ENCODE results near the gene ENGASE. TPM values are rescaled to one million over a fixed set of nuclear protein-coding genes. Genes with fewer than 3 reads are reported as not detected.
A peak's percentile ranks its signal among the peaks of the same experiment; 100 is the strongest.
"Not testable (repeated sequence)": the region's sequence is repeated elsewhere in the genome, so short reads cannot be mapped to it uniquely, and the experiment has no call there.

Gene ENGASE
- total and polyA plus RNA-seq, 5 experiments from 2014 or later = 1.6 to 165 (median 6.2) TPM

DNA sequence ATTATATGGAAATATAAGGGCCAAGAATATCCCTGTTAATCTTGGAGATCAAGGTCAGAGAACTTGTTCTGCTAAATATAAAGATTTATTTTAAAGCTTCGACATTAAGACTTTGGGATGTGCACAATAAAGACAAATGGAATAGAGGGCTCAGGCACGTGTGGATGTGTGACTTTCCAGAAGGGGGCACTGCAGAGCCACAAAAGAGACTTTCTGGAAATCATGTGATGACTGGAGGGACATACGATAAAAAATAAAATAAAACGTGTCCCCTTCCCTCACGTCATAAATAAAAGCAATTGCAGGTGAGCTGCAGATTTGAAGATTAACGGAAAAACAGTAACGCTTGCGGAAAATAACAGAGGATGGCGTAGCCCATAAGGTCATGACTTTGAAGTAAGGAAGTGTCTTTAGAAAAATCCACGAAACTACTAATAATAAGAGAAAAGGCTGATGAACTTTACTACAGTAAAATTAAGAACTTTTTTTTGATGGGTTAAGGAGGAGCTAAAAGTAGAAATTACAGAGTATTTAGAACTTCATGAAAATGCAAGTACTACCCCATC is 9.4 kb upstream of the ENGASE start:
- peak overlapping the region in 1 of 10 donors; percentile 8 for H3K4me3 Mint-ChIP-seq
- no peaks in the 10 kb centered on the region for H3K36me3 Mint-ChIP-seq
- peaks cover 2 to 6% (median 4%) of the 10 kb centered on the region in 4 donors for H3K4me1 Mint-ChIP-seq
- no peaks in the 10 kb centered on the region for H3K9me3 Mint-ChIP-seq
- POLR2A ChIA-PET = interaction anchor here (0.8 kb wide), 1 partner anchor 17 kb away, joined by 3 read pairs; no protein-coding TSS in a partner anchor
- no peak overlapping the region for H3K27ac Mint-ChIP-seq
- peak; percentile 49 to 70 for ATAC-seq
- H3K27me3 Mint-ChIP-seq = peaks cover 0 to 2% (median 1%) of the 10 kb centered on the region in 5 donors
- peak; percentile 33 to 80 (median 52) for DNase-seq

DNA sequence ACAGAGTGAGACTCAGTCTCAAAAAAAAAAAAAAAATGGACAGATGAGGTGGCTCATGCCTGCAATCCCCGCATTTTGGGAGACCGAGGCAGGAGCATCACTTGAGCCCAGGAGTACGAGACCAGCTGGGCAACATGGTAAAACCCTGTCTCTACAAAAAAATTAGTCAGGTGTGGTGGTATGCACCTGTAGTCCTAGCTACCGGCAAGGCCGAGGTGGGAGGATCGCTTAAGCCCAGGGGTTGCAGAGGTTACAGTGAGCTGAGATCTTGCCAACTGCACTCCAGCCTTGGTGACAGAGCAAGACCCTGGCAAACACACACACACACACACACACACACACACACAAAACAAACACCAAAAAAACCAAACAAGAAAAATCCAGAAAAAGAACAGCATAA is 7.7 kb upstream of the ENGASE start:
- no peaks in the 10 kb centered on the region for H3K36me3 Mint-ChIP-seq
- POLR2A ChIA-PET = interaction anchor here (0.7 kb wide), 1 partner anchor 1076 kb away, joined by 3 read pairs; no protein-coding TSS in a partner anchor
- H3K4me1 Mint-ChIP-seq = peaks cover 2 to 6% (median 4%) of the 10 kb centered on the region in 4 donors
- H3K27me3 Mint-ChIP-seq = peaks cover 0 to 2% (median 1%) of the 10 kb centered on the region in 5 donors
- no peaks in the 10 kb centered on the region for H3K9me3 Mint-ChIP-seq
- DNase-seq (no peak), ATAC-seq (no peak)
- peak overlapping the region in 1 of 10 donors; percentile 6 for H3K27ac Mint-ChIP-seq
- H3K4me3 Mint-ChIP-seq = no peak overlapping the region

GRCh38 chr17:79070266-79070880 is 4.3 kb upstream of the ENGASE start:
- ATAC-seq = no peak
- DNase-seq = no peak
- POLR2A ChIA-PET = no interaction called here
- peaks cover 0 to 1% (median 0%) of the 10 kb centered on the region in 5 donors for H3K27me3 Mint-ChIP-seq
- no peak overlapping the region for H3K4me3 Mint-ChIP-seq
- no peaks in the 10 kb centered on the region for H3K36me3 Mint-ChIP-seq
- peaks cover 2 to 5% (median 5%) of the 10 kb centered on the region in 4 donors for H3K4me1 Mint-ChIP-seq
- no peak overlapping the region for H3K27ac Mint-ChIP-seq
- H3K9me3 Mint-ChIP-seq = peaks cover 0 to 1% (median 0%) of the 10 kb centered on the region in 9 donors

DNA sequence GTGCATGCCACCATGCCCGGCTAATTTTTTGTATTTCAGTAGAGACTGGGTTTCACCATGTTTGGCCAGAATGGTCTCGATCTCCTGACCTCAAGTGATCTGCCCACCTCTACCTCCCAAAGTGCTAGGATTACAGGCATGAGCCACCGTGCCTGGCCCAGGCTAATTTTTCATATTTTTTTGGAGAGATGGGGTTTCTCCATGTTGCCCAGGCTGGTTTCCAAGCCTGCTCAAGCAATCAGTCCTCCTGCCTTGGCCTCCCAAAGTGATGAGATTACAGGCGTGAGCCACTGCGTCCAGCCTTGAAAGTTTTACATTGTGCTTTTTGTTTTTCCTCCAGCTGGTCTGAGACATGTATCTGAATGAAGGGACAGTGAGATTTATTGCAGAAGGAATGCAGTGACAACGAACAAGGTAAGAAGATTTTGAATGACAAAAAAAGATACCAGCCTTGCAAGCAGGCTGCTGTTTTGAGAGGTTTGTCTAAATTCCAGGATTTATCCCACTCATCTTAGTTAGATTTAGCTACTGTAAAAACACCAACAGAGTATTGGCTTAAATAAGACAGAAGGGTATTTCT is 3.4 kb upstream of the ENGASE start:
- POLR2A ChIA-PET = no interaction called here
- peaks cover 7 to 14% (median 13%) of the 10 kb centered on the region in 4 donors for H3K4me1 Mint-ChIP-seq
- no peak for ATAC-seq
- DNase-seq = no peak
- peaks cover 0 to 1% (median 0%) of the 10 kb centered on the region in 5 donors for H3K27me3 Mint-ChIP-seq
- no peak overlapping the region for H3K4me3 Mint-ChIP-seq
- H3K9me3 Mint-ChIP-seq = peaks cover 0 to 1% (median 0%) of the 10 kb centered on the region in 9 donors
- no peaks in the 10 kb centered on the region for H3K36me3 Mint-ChIP-seq
- H3K27ac Mint-ChIP-seq = no peak overlapping the region

DNA sequence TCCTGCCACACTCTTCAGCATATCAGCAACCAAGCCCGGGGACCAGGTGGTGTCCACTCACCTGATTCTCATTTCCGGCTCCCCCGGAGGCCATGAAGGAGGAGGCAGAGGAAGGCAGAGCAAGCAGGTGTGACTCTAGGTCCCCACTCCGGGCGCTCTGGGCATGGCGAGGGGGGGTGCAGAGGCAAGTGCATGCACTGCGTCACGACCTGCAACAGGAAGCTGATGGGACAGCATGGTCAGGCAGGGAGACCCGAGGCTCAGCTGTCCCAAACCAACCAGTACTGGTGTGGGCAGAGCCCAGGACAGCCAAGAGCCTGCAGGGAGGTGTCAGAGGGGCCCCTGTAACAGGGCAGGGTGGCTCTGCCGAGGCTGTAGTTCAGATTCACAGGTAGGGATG is 2.1 kb upstream of the ENGASE start:
- Mint-ChIP-seq H3K9me3 (peaks cover 0 to 1% (median 0%) of the 10 kb centered on the region in 9 donors), H3K27ac (peak overlapping the region in 2 of 10 donors; percentile 7 to 31), H3K27me3 (peaks cover 0 to 1% (median 0%) of the 10 kb centered on the region in 5 donors), H3K4me3 (no peak overlapping the region), H3K36me3 (peaks cover 0 to 2% (median 0%) of the 10 kb centered on the region in 3 donors), H3K4me1 (peaks cover 8 to 21% (median 16%) of the 10 kb centered on the region in 4 donors)
- no peak for DNase-seq
- no peak for ATAC-seq
- POLR2A ChIA-PET = no interaction called here

GRCh38 chr17:79073016-79073705 is 1.5 kb upstream of the ENGASE start:
- POLR2A ChIA-PET = interaction anchor here (1.2 kb wide), 1 partner anchor 94 kb away, joined by 3 read pairs; the partner anchor contains the start of gene LGALS3BP
- H3K4me3 Mint-ChIP-seq = no peak overlapping the region
- peaks cover 0 to 1% (median 0%) of the 10 kb centered on the region in 5 donors for H3K27me3 Mint-ChIP-seq
- H3K27ac Mint-ChIP-seq = peak overlapping the region in 2 of 10 donors; percentile 3 to 20
- DNase-seq (no peak), ATAC-seq (no peak)
- H3K9me3 Mint-ChIP-seq = peaks cover 0 to 1% (median 0%) of the 10 kb centered on the region in 9 donors
- H3K36me3 Mint-ChIP-seq = peaks cover 0 to 6% (median 0%) of the 10 kb centered on the region in 3 donors
- H3K4me1 Mint-ChIP-seq = peaks cover 10 to 24% (median 16%) of the 10 kb centered on the region in 4 donors

DNA sequence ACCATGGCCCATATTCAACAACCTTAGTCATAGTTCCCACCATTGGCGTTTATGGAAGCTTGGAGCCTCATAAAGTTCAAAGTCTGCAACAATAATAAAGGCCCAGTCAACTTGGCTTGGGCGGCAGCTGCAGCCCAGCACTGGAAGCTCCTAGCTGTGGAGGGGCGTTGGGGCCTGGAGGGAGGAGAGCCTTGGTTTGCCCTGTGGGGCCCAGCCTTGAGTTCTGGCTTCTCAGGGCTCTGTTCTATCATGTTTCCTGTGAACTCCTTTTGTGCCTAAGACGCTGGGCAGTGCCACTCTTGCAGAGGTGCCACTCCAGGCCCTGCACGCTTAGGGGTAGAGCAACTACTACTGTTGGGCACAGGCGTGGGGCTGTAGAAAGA is 927 bp upstream of the ENGASE start:
- peak overlapping the region in 2 of 10 donors; percentile 3 to 56 for H3K27ac Mint-ChIP-seq
- H3K27me3 Mint-ChIP-seq = peaks cover 0 to 1% (median 0%) of the 10 kb centered on the region in 5 donors
- H3K4me3 Mint-ChIP-seq = peak overlapping the region in 1 of 10 donors; percentile 9
- no peak for DNase-seq
- H3K9me3 Mint-ChIP-seq = peaks cover 0 to 1% (median 0%) of the 10 kb centered on the region in 9 donors
- POLR2A ChIA-PET = interaction anchor here (1.2 kb wide), 1 partner anchor 95 kb away, joined by 3 read pairs; the partner anchor contains the start of gene LGALS3BP
- ATAC-seq = no peak
- H3K4me1 Mint-ChIP-seq = peaks cover 10 to 24% (median 17%) of the 10 kb centered on the region in 4 donors
- H3K36me3 Mint-ChIP-seq = peaks cover 0 to 12% (median 0%) of the 10 kb centered on the region in 3 donors

DNA sequence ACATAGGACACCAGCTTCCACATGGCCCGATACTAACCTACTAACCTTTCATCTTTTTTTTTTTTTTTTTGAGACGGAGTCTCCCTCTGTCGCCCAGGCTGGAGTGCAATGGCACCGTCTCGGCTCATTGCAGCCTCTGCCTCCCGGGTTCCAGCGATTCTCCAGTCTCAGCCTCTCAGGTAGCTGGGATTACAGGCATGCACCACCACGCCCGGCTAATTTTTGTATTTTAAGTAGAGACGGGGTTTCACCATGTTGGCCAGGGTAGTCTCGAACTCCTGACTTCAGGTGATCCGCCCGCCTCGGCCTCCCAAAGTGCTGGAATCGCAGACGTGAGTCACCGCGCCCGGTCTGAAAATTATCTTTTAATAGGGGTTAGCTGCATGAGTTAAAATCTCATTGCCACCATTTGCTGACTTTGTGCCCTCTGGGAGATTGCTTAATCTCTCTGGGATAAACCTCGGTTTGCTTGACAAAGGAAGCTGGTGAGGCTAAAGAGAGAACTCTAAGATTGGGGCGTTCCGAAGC is 439 bp upstream of the ENGASE start:
- not testable (repeated sequence) for DNase-seq, H3K9me3 Mint-ChIP-seq, ATAC-seq, H3K27me3 Mint-ChIP-seq
- peak overlapping the region in 9 of 10 donors; percentile 48 to 92 (median 86) for H3K27ac Mint-ChIP-seq
- POLR2A ChIA-PET = interaction anchor here (0.8 to 1.2 kb wide), 4 partner anchors 13 to 95 kb away, joined by 3 to 4 read pairs (median 4); partner anchors contain the start of genes CANT1 and LGALS3BP
- peak overlapping the region; percentile 70 to 91 (median 84) for H3K4me3 Mint-ChIP-seq
- peaks cover 0 to 17% (median 2%) of the 10 kb centered on the region in 3 donors for H3K36me3 Mint-ChIP-seq
- H3K4me1 Mint-ChIP-seq = peaks cover 10 to 26% (median 19%) of the 10 kb centered on the region in 4 donors

GRCh38 chr17:79075446-79075750 is 774 bp downstream of the ENGASE start:
- POLR2A ChIA-PET = interaction anchor here (0.6 kb wide), 1 partner anchor 767 kb away, joined by 3 read pairs; no protein-coding TSS in a partner anchor
- H3K4me3 Mint-ChIP-seq = peak overlapping the region; percentile 85 to 97 (median 94)
- peaks cover 0 to 28% (median 4%) of the 10 kb centered on the region in 3 donors for H3K36me3 Mint-ChIP-seq
- H3K27me3 Mint-ChIP-seq = no peaks in the 10 kb centered on the region
- peak in 5 of 10 donors; percentile 31 to 53 (median 42) for DNase-seq
- H3K4me1 Mint-ChIP-seq = peaks cover 10 to 26% (median 19%) of the 10 kb centered on the region in 4 donors
- ATAC-seq = peak; percentile 47 to 60
- H3K27ac Mint-ChIP-seq = peak overlapping the region; percentile 79 to 95 (median 92)
- H3K9me3 Mint-ChIP-seq = peaks cover 0 to 1% (median 0%) of the 10 kb centered on the region in 9 donors

GRCh38 chr17:79075861-79076406 is 1.3 kb downstream of the ENGASE start:
- no peak for DNase-seq
- Mint-ChIP-seq H3K4me3 (peak overlapping the region; percentile 85 to 97 (median 94)), H3K9me3 (peaks cover 0 to 1% (median 0%) of the 10 kb centered on the region in 9 donors), H3K27ac (peak overlapping the region; percentile 79 to 95 (median 92)), H3K27me3 (no peaks in the 10 kb centered on the region), H3K4me1 (peaks cover 14 to 26% (median 19%) of the 10 kb centered on the region in 4 donors), H3K36me3 (peaks cover 0 to 33% (median 6%) of the 10 kb centered on the region in 3 donors)
- POLR2A ChIA-PET = interaction anchor here (0.6 kb wide), 1 partner anchor 768 kb away, joined by 3 read pairs; no protein-coding TSS in a partner anchor
- no peak for ATAC-seq

GRCh38 chr17:79077587-79077986 is 3.0 kb downstream of the ENGASE start:
- Mint-ChIP-seq H3K27me3 (no peaks in the 10 kb centered on the region), H3K36me3 (peaks cover 0 to 47% (median 8%) of the 10 kb centered on the region in 3 donors), H3K4me3 (peak overlapping the region in 1 of 10 donors; percentile 16), H3K27ac (peak overlapping the region in 2 of 10 donors; percentile 48 to 56), H3K4me1 (peaks cover 17 to 26% (median 22%) of the 10 kb centered on the region in 4 donors), H3K9me3 (peaks cover 0 to under 1% (median 0%) of the 10 kb centered on the region in 9 donors)
- POLR2A ChIA-PET = no interaction called here
- ATAC-seq (no peak), DNase-seq (no peak)

Measured in naive thymus-derived CD8-positive, alpha-beta T cell (primary cell).